Retinal pigment epithelial cell (primary cell): Measurements from ENCODE around the gene DSEL.

Experiments
- DNase-seq: peaks from one replicate; pipeline ENCODE4 v3.0.0-alpha.2; 2010; ENCODE audit warnings: low read depth
- H3K4me3 ChIP-seq: 2 replicates; pipeline ENCODE4 v1.5.1; 2011; ENCODE audit warnings: mild to moderate bottlenecking, low read length, control low read depth, moderate library complexity
- CTCF ChIP-seq: conservative IDR thresholded peaks from 2 replicates; pipeline ENCODE4 v1.5.1; 2011; ENCODE audit warnings: low read depth, low read length, control low read depth, inconsistent platforms

The DSEL gene

GRCh38 chr18:67531929-67532328 lies 15.4 kb upstream of the DSEL start:
- H3K4me3 ChIP-seq: no peak overlapping the region
- no peak for TF ChIP-seq CTCF
- no peak for DNase-seq

- H3K4me3 ChIP-seq: no peak overlapping the region
- TF ChIP-seq CTCF: no peak
Measured at GRCh38 chr18:67525328-67526099, 9.0 kb upstream of the DSEL start.

GRCh38 chr18:67520351-67520921 lies 3.9 kb upstream of the DSEL start:
- DNase-seq: no peak

More at GRCh38 chr18:67525328-67526099, 9.0 kb upstream of the DSEL start:
- DNase-seq: peak; percentile 97

GRCh38 chr18:67519592-67519991 lies 3.1 kb upstream of the DSEL start:
- DNase-seq: peak; percentile 51
- TF ChIP-seq CTCF: no peak
- no peak overlapping the region for H3K4me3 ChIP-seq

More at GRCh38 chr18:67520351-67520921, 3.9 kb upstream of the DSEL start:
- no peak overlapping the region for H3K4me3 ChIP-seq
- TF ChIP-seq CTCF: no peak

GRCh38 chr18:67518566-67518965 lies 2.0 kb upstream of the DSEL start:
- H3K4me3 ChIP-seq: no peak overlapping the region
- no peak for DNase-seq
- no peak for TF ChIP-seq CTCF

- no peak for DNase-seq
- H3K4me3 ChIP-seq: peak overlapping the region; percentile 80
- no peak for TF ChIP-seq CTCF
Measured at GRCh38 chr18:67517444-67517765, 885 bp upstream of the DSEL start.
